LNCAP (cell line): Measurements from ENCODE around the gene DYNC1I1.

Experiments used
- TF ChIP-seq, protein P1 (sequence below): fragments of 450-650 bp; IDR thresholded peaks from 2 replicates; pipeline ENCODE4 v1.5.1; 2017; ENCODE audit warnings: mild to moderate bottlenecking

Gene DYNC1I1

DNA sequence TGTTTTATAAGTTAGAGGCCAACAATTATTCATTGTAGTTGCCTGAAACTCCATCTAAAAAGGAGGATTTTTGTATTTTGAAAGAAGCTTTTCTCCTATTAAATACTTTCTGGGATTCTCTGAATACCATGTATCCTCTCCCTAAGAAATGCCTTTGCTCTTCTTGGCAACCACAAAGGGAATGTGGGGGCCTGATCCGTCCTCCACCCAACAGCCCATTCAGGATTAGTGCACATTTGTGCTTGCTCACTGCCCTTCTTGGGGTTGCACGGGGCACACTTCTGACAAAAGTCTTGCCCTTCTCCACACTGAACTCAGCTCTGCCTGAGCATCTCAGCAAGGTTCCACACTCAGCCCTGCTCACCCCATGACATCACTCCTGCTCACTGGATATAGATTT lies 355.4 kb downstream of the DYNC1I1 start:
- TF ChIP-seq, protein P1, sequence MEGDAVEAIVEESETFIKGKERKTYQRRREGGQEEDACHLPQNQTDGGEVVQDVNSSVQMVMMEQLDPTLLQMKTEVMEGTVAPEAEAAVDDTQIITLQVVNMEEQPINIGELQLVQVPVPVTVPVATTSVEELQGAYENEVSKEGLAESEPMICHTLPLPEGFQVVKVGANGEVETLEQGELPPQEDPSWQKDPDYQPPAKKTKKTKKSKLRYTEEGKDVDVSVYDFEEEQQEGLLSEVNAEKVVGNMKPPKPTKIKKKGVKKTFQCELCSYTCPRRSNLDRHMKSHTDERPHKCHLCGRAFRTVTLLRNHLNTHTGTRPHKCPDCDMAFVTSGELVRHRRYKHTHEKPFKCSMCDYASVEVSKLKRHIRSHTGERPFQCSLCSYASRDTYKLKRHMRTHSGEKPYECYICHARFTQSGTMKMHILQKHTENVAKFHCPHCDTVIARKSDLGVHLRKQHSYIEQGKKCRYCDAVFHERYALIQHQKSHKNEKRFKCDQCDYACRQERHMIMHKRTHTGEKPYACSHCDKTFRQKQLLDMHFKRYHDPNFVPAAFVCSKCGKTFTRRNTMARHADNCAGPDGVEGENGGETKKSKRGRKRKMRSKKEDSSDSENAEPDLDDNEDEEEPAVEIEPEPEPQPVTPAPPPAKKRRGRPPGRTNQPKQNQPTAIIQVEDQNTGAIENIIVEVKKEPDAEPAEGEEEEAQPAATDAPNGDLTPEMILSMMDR, result no peak

DNA sequence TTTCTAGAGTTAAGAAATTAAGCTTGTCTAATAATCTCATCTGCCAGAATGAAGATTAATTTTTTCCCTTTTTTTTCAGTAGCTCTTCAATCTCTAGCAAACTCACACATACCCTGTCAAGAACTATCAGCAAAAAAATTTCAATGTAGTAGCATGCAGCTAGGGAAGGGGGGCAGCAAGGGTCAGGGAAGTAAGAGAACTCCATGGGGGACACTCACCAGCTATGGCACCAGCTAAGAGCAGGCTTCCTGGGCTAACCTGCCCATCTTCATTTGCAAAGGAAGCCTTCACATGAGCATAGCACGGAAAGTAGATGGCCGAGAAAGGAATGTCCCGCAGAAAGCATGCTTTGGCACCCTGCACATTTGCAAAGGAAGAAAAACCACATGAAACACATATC lies 359.2 kb downstream of the DYNC1I1 start:
- TF ChIP-seq, protein P1, result no peak

DNA sequence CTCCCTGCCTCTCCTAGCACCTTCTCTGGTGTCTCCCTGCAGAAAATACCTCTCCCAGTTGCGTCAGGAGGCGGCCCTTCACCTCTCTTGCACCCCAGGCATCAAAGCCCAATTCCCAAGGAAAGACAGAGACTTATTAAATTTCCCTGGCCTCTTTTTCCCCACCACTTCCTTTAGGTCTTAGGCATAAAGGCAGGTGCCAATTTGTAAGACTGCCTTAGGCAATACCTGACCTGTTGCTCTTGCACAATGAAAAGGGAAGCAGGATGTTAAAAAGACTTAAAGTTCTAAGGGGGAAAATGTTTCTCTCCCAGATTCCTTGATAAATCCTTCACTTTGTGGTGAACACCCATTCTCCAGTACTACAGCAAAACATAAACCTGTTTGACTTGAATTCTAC lies 362.9 kb downstream of the DYNC1I1 start:
- TF ChIP-seq, protein P1, result no peak

DNA sequence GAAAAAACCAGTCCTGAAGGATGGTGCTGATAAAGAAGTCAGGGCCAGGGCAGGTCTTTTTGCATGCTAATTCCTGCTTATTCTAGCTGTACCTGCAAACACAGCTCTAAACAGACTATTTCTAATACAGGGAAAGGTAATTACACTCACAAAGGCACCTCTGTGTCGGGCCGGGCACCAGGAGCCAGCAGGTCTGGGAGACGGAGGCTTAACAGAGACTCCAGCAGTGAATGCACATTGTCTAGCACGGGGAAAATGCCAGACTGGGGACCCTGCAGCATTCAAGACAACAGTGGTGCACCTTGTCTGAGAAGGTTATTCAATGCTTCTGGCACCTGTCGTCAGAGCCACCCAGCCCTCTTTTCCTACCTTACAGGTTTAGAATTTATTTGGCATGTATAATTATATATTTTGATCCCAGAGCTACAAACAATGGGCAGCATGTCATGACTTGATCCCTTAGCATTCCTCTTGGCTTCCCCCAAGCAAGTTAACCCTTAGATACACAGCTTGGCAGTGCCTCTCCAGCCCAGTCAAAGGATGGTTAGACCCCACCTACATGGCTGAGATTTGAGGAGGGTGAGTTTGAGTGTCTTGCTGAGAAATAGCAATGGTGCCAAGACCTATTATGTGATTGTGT lies 364.4 kb downstream of the DYNC1I1 start:
- TF ChIP-seq, protein P1, result no peak

DNA sequence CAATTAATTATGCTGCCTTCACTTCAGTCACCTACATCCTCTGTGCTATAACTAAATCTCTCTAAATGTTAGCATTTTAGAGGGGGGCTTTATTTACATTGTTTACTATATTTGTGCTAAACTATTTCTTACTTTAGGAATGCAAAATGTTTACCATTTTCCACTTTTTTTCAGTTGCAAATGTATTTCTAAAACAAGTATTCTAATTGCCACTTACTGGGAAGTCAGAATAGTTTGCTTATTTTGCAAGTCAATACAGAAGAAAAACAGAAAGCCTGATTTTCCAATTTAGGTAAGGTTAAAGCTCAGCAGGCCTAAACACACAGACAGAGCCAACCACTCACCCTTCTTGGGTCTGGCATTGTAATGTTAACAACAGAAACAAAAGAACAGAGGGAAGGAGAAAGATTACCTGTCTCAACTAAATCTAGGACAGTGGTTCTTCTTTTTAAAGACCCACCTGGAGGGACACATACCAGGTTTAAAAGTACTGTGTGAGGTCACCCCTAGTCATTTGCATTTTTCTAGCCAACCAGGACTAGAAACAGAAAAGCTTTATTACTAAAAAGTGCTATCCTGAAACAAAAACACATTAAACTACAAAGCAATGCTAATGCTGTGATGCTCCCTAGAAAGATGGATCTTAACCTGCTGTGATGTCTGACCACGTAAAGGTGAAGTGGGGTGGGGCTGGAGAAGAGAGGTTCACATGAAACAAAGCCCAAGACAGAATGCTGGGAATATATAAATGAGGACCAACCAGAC lies 371.3 kb downstream of the DYNC1I1 start:
- TF ChIP-seq, protein P1, result no peak

DNA sequence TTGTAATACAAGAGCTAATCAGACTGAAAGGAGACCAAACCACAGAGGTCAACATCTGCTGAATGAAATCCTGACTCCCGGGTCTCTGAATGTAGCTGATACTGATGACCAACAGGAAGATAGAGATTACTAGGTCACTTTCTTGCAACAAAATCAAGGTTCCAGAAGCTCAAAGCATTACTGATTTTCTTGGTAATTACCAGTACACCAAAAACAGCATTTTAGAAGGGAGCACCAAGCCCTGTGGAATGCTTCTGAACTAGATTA lies 371.8 kb downstream of the DYNC1I1 start:
- TF ChIP-seq, protein P1, result no peak
